HG02623 (cell line): ENCODE results near the gene ELP4.
"Not testable (repeated sequence)": the region's sequence is repeated elsewhere in the genome, so short reads cannot be mapped to it uniquely, and the experiment has no call there.

ENCODE experiments used
- ATAC-seq: cut with Tn5 transposase; IDR thresholded peaks from one replicate; pipeline ENCODE4 v1.9.1; 2021; ENCODE audit warnings: moderate library complexity; ENCODE audit not compliant: unreplicated experiment

ELP4 gene

GRCh38 chr11:31699066-31699465, 189.5 kb downstream of the ELP4 start:
- ATAC-seq: no peak

- ATAC-seq: no peak
Observed at GRCh38 chr11:31702966-31703365, 193.4 kb downstream of the ELP4 start.

- ATAC-seq: no peak
Observed at GRCh38 chr11:31706357-31706756, 196.8 kb downstream of the ELP4 start.

GRCh38 chr11:31711137-31711536, 201.6 kb downstream of the ELP4 start:
- ATAC-seq: no peak

- no peak for ATAC-seq
Observed at GRCh38 chr11:31712851-31713250, 203.3 kb downstream of the ELP4 start.

DNA sequence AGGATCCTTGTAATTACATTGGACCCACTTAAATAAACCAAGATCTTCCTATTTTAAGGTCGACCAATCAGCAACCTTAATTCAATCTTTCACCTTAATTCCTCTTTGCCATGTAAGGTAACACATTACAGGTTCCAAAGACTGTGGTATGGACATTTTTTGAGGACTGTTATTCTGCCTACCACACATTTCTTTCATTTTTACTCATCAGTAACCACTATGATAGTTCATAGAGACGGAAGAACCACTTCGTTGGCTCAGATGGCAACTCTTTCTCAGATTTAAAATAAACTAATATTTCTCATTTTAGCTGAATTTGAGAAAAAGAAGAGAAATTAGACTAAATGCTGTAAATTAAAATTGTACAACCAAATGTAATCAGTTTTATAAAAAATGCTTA, 205.3 kb downstream of the ELP4 start:
- no peak for ATAC-seq

GRCh38 chr11:31720225-31720624, 210.7 kb downstream of the ELP4 start:
- ATAC-seq: no peak

DNA sequence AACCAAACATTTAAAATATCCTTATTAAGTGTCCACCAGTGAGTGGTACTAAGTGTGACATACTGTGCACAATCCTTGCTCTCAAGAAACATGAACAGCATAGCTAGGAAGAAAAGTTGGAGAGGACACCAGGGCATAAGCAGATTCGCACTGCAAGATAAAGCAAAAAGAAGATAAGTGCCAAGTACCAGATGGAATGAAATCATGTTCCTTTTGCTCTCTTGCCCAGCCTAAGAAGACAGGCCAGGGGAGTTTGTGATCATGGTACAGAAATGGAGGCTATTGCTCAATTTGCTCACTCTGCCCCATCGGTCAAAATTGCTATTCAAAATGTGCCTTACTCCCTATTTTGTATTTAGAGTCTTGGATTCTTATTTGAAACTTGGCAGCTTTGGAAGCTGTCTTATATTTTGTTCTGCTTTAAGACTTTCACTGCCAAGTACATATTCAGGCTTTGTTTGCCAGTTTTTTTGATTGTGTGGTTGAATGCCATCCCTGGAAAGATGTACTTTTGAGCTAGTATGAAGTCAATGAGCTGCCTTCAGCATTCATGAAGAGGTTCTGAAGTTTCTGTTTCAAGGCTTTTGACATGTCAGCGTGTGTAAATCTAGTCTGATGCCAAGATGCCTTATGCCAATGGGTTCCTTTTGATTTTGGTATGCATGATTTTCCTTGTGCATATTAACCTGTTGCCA, 211.3 kb downstream of the ELP4 start:
- no peak for ATAC-seq

DNA sequence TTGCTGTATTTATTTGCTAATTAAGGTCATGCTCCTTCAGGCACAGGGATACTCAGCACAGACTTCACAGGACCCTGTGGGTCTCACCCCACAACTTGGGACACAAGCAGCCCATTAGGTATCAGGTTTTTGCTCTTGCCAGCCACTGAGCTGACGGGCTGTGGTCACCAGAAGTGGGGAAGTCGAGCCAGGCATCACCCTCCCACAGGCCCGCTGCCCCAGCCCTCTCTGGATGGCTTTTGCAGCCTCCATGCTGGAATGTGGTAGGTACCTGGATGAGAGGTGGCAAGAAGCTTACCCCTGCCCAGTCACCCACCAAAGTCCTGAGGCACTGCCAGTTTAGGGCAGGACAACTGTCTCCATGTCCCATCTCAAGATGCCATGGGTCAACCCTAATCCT, 213.2 kb downstream of the ELP4 start:
- ATAC-seq: no peak

DNA sequence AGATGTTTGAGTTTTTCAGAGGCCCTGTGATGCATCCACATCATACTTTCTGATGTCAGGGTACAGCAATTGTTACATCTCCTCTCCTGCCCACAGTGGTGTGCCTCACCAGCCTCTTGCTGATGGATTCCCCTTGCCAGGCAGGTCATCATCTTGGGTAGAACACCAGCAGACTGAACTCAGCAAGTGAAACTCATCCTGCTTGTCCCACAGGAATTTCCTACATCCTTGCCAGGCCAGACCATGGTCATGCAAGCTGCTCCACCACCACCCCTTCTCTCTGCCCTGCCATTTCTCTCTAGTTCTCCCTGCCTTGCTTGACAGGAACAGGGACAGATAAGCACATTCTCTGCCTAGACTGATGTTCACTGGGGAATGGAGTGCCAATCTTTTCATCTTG, 215.6 kb downstream of the ELP4 start:
- ATAC-seq: no peak

DNA sequence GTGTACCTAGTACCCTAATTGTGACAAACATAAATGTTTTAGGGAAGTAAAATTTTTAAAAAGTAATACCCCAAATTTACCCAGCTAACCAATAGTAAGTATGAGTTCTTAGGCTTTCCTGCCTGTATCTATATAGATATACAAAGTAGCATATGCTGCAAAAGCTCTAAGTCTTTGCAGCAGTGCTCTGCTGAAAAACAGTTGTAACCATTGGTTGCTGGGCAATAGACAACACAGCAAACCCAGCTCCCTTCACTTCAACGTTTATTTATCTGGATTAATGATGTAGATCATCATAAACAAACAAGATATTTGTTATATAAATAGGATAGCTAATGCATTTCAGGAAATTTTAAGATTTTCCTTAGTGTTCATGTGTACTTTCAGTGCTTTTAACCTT, 218.9 kb downstream of the ELP4 start:
- no peak for ATAC-seq

GRCh38 chr11:31740131-31740530, 230.6 kb downstream of the ELP4 start:
- ATAC-seq: no peak

DNA sequence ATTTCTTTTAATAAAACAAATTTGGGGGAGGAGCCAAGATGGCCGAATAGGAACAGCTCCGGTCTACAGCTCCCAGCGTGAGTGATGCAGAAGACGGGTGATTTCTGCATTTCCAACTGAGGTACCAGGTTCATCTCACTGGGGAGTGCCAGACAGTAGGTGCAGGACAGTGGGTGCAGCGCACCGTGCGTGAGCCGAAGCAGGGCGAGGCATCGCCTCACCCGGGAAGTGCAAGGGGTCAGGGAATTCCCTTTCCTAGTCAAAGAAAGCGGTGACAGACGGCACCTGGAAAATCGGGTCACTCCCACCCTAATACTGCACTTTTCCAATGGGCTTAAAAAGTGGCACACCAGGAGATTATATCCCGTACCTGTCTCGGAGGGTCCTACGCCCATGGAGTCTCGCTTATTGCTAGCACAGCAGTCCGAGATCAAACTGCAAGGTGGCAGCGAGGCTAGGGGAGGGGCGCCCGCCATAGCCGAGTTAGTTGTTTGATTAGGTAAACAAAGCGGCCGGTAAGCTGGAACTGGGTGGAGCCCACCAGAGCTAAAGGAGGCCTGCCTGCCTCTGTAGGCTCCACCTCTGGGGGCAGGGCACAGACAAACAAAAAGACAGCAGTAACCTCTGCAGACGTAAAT, 231.3 kb downstream of the ELP4 start:
- not testable (repeated sequence) for ATAC-seq

DNA sequence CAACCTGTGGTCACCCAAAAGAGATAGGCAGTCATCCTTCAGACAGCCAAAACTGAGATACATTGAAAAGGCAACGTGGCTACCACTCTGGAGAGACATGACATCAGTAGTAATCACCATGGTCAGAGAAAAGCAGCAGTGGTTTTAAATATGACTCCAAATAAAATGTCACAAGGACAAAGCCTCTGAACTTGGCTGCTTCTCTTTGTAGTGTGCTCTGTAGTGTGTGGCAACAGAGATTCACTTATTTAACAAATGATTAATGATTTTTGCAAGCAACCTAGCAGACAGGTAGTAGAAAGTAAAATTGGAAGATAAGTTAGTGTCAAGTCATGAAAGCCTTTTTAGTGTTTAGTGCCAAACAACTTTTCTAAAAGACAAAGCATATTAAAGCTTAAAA, 238.0 kb downstream of the ELP4 start:
- no peak for ATAC-seq

- no peak for ATAC-seq
Observed at GRCh38 chr11:31757260-31757835, 247.8 kb downstream of the ELP4 start.

DNA sequence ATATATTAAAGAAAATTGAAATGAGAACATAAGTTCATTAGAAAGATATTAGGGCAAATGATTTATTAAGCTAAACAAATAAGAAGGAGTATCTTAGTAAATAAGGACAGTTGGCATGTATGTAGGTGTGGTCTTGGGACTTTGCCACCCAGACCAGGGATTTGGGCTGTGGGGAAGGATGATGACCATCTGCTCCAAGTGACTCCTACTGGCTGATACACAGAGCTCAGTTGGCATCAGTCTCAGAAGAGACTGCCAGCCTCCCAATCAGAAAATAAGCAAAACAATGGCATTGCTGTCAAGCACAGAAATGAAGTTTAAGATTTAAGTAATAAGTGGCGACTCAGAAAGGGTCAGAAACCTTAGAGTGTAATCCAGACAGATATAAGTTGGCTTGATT, 252.1 kb downstream of the ELP4 start:
- ATAC-seq: no peak

DNA sequence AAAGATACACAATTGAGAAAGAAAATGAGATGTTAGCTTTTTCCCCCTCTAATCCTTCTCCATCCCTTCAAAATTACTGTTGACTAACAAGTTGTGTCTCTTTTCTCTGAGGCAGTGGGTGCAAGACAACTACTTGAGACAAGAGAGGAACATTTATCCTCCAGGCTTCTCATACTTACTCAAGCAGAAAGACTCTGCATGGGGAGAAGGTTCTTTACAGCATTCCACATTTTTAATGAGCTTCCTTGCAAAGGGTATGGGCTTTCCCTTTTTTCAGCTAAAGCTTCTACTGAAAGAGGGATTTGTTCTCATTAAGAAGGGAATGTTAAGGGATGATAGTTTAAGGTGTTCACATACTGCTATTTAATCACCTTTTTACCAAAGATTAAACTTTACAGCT, 253.7 kb downstream of the ELP4 start:
- no peak for ATAC-seq

- ATAC-seq: no peak
Observed at GRCh38 chr11:31764261-31764660, 254.7 kb downstream of the ELP4 start.

GRCh38 chr11:31764766-31765165, 255.2 kb downstream of the ELP4 start:
- no peak for ATAC-seq

DNA sequence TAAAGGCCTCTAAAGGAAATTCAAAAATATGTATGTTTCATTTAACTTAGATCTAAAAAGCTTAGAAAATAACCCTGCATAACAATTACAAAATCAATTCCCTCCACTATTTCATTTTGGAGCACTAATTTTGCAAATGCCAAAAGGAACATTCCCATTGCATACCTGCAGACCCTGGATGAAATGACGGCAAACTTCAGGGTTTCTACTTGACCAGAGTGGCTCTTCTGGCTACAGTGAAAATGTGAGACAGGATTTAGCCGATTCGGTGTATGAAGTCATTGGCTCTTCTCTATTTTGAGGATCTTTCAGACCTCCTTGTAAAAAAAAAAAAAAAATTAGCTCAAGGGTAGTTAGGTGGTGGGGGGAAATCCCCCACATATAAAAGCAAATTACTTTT, 257.5 kb downstream of the ELP4 start:
- no peak for ATAC-seq

- no peak for ATAC-seq
Observed at GRCh38 chr11:31767685-31768084, 258.1 kb downstream of the ELP4 start.
